Coronary artery (tissue), 2 donors: ENCODE data around the gene INSR.
"Not testable (repeated sequence)": the region's sequence is repeated elsewhere in the genome, so short reads cannot be mapped to it uniquely, and the experiment has no call there.

Experiments
- DNase-seq: peaks from one replicate; pipeline ENCODE4 v3.0.0-alpha.2; 2017; ENCODE audit warnings: low spot score
- H3K27ac ChIP-seq, 2 donors: fragments of 200-600 bp; sonication (generic); one replicate each; pipeline ENCODE4 v1.5.1; 2016 to 2019
- H3K4me3 ChIP-seq: fragments of 200-600 bp; sonication (generic); 2 replicates; pipeline ENCODE4 v1.5.1; 2016; ENCODE audit warnings: mild to moderate bottlenecking, moderate library complexity
- CTCF ChIP-seq: fragments of 200-600 bp; sonication (generic); IDR thresholded peaks from one replicate; pipeline ENCODE4 v1.5.1; 2019; ENCODE audit warnings: antibody characterized with exemption

Gene INSR

GRCh38 chr19:7067716-7068115 lies 226.5 kb downstream of the INSR start:
- no peak for TF ChIP-seq CTCF
- no peak overlapping the region for H3K27ac ChIP-seq
- H3K4me3 ChIP-seq: no peak overlapping the region
- no peak for DNase-seq

- H3K27ac ChIP-seq, DNase-seq, H3K4me3 ChIP-seq: not testable (repeated sequence)
These were observed 227.1 kb downstream of the INSR start for GRCh38 chr19:7067122-7067521.

GRCh38 chr19:7063764-7064418 lies 230.3 kb downstream of the INSR start:
- no peak for TF ChIP-seq CTCF
- DNase-seq: no peak
- Histone ChIP-seq H3K27ac (no peak overlapping the region), H3K4me3 (no peak overlapping the region)

- H3K27ac ChIP-seq: no peak overlapping the region
- TF ChIP-seq CTCF: no peak
- no peak for DNase-seq
- H3K4me3 ChIP-seq: no peak overlapping the region
These were observed 230.9 kb downstream of the INSR start for GRCh38 chr19:7063339-7063738.
